KMS-11 (cell line): ENCODE measurements around the gene AHCYL2.

Source experiments
- H2AFZ ChIP-seq: fragments of 200-600 bp; sonication (generic); 2 replicates; pipeline ENCODE4 v1.6.1; 2016; ENCODE audit warnings: antibody characterized with exemption, mixed run types, low read depth
- H3K27ac ChIP-seq: fragments of 200-600 bp; sonication (generic); 2 replicates; pipeline ENCODE4 v1.6.1; 2016; ENCODE audit warnings: mild to moderate bottlenecking, mixed run types
- H3K27me3 ChIP-seq: fragments of 200-600 bp; sonication (generic); 2 replicates; pipeline ENCODE4 v1.6.1; 2017; ENCODE audit warnings: mild to moderate bottlenecking, low read depth, mixed run types, moderate library complexity; ENCODE audit not compliant: insufficient read depth
- H3K36me3 ChIP-seq: fragments of 200-600 bp; sonication (generic); 2 replicates; pipeline ENCODE4 v1.6.1; 2017; ENCODE audit warnings: mild to moderate bottlenecking, mixed run types; ENCODE audit not compliant: insufficient read depth
- H3K4me1 ChIP-seq: fragments of 200-600 bp; sonication (generic); 2 replicates; pipeline ENCODE4 v1.6.1; 2016; ENCODE audit warnings: mild to moderate bottlenecking, low read depth, mixed run types; ENCODE audit not compliant: poor library complexity, severe bottlenecking
- H3K4me2 ChIP-seq: fragments of 200-600 bp; sonication (generic); 2 replicates; pipeline ENCODE4 v1.7.0; 2016; ENCODE audit warnings: mild to moderate bottlenecking, mixed run types
- H3K4me3 ChIP-seq: fragments of 200-600 bp; sonication (generic); IDR thresholded peaks from 2 replicates; pipeline ENCODE4 v1.6.1; 2017; ENCODE audit warnings: low read depth, low read length, mixed read lengths; ENCODE audit not compliant: insufficient read depth
- H3K79me2 ChIP-seq: fragments of 200-600 bp; sonication (generic); 2 replicates; pipeline ENCODE4 v1.6.1; 2016; ENCODE audit warnings: low read depth, mixed run types; ENCODE audit not compliant: insufficient read depth
- H3K9ac ChIP-seq: fragments of 200-600 bp; sonication (generic); 2 replicates; pipeline ENCODE4 v1.6.1; 2016; ENCODE audit warnings: mild to moderate bottlenecking, mixed run types
- H4K20me1 ChIP-seq: fragments of 200-600 bp; sonication (generic); 2 replicates; pipeline ENCODE4 v1.6.1; 2016; ENCODE audit warnings: mild to moderate bottlenecking, mixed run types; ENCODE audit not compliant: insufficient read depth
- TF ChIP-seq, protein P1 (sequence below): fragments of 200-600 bp; sonication (generic); conservative IDR thresholded peaks from 2 replicates; pipeline ENCODE4 v1.6.1; 2017; ENCODE audit warnings: low read depth, mild to moderate bottlenecking, antibody characterized with exemption, low read length, moderate library complexity, mixed read lengths

Gene AHCYL2

DNA sequence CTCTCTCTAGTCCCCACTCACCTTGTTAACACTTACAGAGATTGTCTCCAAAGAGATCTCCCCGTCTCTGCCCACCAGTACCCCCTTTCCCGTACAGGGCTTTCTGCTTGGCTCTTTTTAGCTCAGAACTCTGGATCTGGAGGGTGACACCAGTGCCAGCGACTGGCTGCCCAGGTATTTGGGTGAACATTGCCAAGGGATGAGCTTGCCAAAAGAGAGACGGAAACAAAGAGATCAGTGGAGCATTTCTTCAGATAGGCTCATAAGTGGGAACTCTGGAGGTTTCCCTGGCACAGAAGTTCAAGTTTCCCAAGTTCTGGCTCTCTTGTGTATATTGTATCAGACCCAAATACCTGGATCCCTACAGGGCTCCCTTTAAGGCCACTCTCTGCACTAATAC, 239.4 kb downstream of the AHCYL2 start:
- TF ChIP-seq, protein P1, sequence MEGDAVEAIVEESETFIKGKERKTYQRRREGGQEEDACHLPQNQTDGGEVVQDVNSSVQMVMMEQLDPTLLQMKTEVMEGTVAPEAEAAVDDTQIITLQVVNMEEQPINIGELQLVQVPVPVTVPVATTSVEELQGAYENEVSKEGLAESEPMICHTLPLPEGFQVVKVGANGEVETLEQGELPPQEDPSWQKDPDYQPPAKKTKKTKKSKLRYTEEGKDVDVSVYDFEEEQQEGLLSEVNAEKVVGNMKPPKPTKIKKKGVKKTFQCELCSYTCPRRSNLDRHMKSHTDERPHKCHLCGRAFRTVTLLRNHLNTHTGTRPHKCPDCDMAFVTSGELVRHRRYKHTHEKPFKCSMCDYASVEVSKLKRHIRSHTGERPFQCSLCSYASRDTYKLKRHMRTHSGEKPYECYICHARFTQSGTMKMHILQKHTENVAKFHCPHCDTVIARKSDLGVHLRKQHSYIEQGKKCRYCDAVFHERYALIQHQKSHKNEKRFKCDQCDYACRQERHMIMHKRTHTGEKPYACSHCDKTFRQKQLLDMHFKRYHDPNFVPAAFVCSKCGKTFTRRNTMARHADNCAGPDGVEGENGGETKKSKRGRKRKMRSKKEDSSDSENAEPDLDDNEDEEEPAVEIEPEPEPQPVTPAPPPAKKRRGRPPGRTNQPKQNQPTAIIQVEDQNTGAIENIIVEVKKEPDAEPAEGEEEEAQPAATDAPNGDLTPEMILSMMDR: no peak
- H2AFZ ChIP-seq: no peak overlapping the region
- no peak overlapping the region for H3K27ac ChIP-seq
- no peaks in the 10 kb centered on the region for H3K36me3 ChIP-seq
- no peak overlapping the region for H3K4me3 ChIP-seq
- H3K4me1 ChIP-seq: peaks cover 6% of the 10 kb centered on the region
- H3K27me3 ChIP-seq: no peaks in the 10 kb centered on the region
- no peak overlapping the region for H3K4me2 ChIP-seq
- no peaks in the 10 kb centered on the region for H3K79me2 ChIP-seq
- H4K20me1 ChIP-seq: no peaks in the 10 kb centered on the region
- H3K9ac ChIP-seq: no peak overlapping the region

- H4K20me1 ChIP-seq: no peaks in the 10 kb centered on the region
- H3K27ac ChIP-seq: no peak overlapping the region
- H3K36me3 ChIP-seq: no peaks in the 10 kb centered on the region
- H3K4me1 ChIP-seq: peaks cover 6% of the 10 kb centered on the region
- no peak overlapping the region for H3K4me2 ChIP-seq
- H3K27me3 ChIP-seq: no peaks in the 10 kb centered on the region
- no peak overlapping the region for H3K4me3 ChIP-seq
- H2AFZ ChIP-seq: no peak overlapping the region
- H3K79me2 ChIP-seq: no peaks in the 10 kb centered on the region
- TF ChIP-seq, protein P1: no peak
- no peak overlapping the region for H3K9ac ChIP-seq
Measured at GRCh38 chr7:129465080-129465479, 240.2 kb downstream of the AHCYL2 start.

DNA sequence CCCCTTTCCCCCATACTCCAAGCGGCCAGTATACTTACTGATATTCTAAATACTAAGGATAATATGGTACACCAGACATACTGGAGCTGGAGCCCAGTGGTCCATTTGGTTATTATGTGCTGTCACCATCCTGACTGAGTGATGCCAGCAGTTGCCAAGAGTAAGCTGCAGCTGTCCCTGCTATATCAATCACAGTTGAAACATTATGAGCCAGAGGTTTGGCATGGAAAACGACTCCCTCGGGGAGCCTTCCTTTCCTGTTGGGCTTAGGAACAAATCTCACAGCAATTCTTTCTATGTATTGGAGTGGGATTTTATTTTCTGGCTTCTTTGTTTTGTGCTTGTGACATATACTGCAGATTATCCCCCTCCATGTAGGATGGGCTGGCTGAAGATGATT, 242.0 kb downstream of the AHCYL2 start:
- TF ChIP-seq, protein P1: no peak
- Histone ChIP-seq H3K4me2 (no peak overlapping the region), H3K4me1 (peaks cover 11% of the 10 kb centered on the region), H4K20me1 (no peaks in the 10 kb centered on the region), H3K27ac (no peak overlapping the region), H3K36me3 (no peaks in the 10 kb centered on the region), H2AFZ (no peak overlapping the region), H3K4me3 (no peak overlapping the region), H3K79me2 (no peaks in the 10 kb centered on the region), H3K27me3 (no peaks in the 10 kb centered on the region), H3K9ac (no peak overlapping the region)

- Histone ChIP-seq H3K36me3 (no peaks in the 10 kb centered on the region), H4K20me1 (no peaks in the 10 kb centered on the region), H3K27ac (no peak overlapping the region), H3K79me2 (no peaks in the 10 kb centered on the region), H3K4me2 (no peak overlapping the region), H3K4me3 (no peak overlapping the region), H2AFZ (no peak overlapping the region), H3K27me3 (no peaks in the 10 kb centered on the region), H3K4me1 (peaks cover 24% of the 10 kb centered on the region), H3K9ac (no peak overlapping the region)
- TF ChIP-seq, protein P1: no peak
Measured at GRCh38 chr7:129468087-129468486, 243.3 kb downstream of the AHCYL2 start.
